ENCODE measurements around the gene VLDLR.

GRCh38 chr9:2638871-2639673 is 17.5 kb downstream of the VLDLR start:
- TF ChIP-seq CTCF (IDR thresholded peaks at IDR 0.05) (no peak), REST (IDR thresholded peaks at IDR 0.05; ENCODE audit: insufficient read depth in 1 of 2, low read depth in 2 of 2, low read length in 1 of 2) (no peak)
